ENCODE data around the gene TDRD7.
A peak's percentile ranks its signal among the peaks of the same experiment; 100 is the strongest.
"Not testable (repeated sequence)": the region's sequence is repeated elsewhere in the genome, so short reads cannot be mapped to it uniquely, and the experiment has no call there.

Gene TDRD7

DNA sequence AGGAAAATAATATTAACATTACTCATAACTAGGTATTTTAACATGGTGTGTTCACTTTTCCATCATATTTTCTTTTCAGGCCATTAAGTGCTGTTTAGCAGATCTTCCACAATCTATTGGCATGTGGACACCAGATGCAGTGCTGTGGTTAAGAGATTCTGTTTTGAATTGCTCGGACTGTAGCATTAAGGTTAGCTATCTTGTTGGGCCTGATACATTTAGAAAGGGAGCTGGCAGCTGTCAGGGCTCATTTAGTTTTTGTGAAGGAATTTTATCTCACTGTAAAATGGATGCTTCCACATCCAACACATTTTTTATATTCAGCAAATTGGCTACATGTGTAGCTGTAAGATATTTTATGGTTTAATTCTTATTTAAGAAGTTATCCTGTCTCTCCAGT is 68.9 kb downstream of the TDRD7 start:
- CTCF ChIA-PET = interaction anchor here (1.5 to 4.9 kb wide), 4 partner anchors 12 to 134 kb away, joined by 3 to 38 read pairs (median 10); partner anchors contain the start of gene TMOD1
- Histone ChIP-seq H3K9me3 (ENCODE audit: control extremely low read depth in 1 of 5, control insufficient read depth in 4 of 5, insufficient read depth in 2 of 5, low read depth in 1 of 5, low read length in 4 of 5) (peaks cover 0 to 5% (median 0%) of the 10 kb centered on the region in 5 experiments), H3K27ac (ENCODE audit: insufficient read depth in 1 of 2, low read depth in 1 of 2, low read length in 2 of 2, poor library complexity in 1 of 2, severe bottlenecking in 2 of 2) (no peak overlapping the region), H3K27me3 (replicated peaks in 2 of 5; ENCODE audit: control insufficient read depth in 4 of 5, insufficient read depth in 5 of 5, low read length in 4 of 5) (no peaks in the 10 kb centered on the region), H3K36me3 (ENCODE audit: control insufficient read depth in 4 of 4, insufficient read depth in 4 of 4, low read length in 3 of 4) (peaks cover 0 to 6% (median 5%) of the 10 kb centered on the region in 4 experiments), H3K4me3 (ENCODE audit: control insufficient read depth in 1 of 7, extremely low read depth in 1 of 7, insufficient read depth in 4 of 7, low read depth in 2 of 7, low read length in 6 of 7) (no peak overlapping the region), H3K4me1 (ENCODE audit: control extremely low read depth in 1 of 4, control insufficient read depth in 4 of 4, insufficient read depth in 4 of 4, low read length in 3 of 4) (no peaks in the 10 kb centered on the region)
- POLR2A ChIA-PET = no interaction called here
- WGBS (ENCODE audit: insufficient coverage) = 100% methylated on average over 1 of the region's 1 CpG
- no peak for DNase-seq

DNA sequence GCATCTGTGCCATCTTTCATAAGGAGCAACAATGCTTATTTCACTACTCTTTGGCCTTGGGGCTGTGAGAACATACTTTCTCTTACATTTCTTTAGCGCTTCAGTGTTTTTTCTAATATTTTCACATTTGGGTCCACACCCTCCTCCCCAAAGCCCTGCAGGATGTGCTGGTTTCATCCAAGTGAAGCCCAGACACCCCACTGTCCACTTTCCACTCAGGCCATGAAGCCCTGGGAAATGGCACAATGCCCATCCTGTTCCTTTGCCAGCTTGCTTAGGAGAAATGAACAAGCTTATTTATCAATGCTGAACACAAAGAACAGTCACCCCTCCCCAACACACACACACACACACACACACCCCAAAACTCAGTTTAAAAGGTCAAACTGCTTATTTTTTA is 72.2 kb downstream of the TDRD7 start:
- Histone ChIP-seq H3K27ac (ENCODE audit: insufficient read depth in 1 of 2, low read depth in 1 of 2, low read length in 2 of 2, poor library complexity in 1 of 2, severe bottlenecking in 2 of 2) (no peak overlapping the region), H3K4me3 (ENCODE audit: control insufficient read depth in 1 of 7, extremely low read depth in 1 of 7, insufficient read depth in 4 of 7, low read depth in 2 of 7, low read length in 6 of 7) (no peak overlapping the region), H3K27me3 (replicated peaks in 2 of 5; ENCODE audit: control insufficient read depth in 4 of 5, insufficient read depth in 5 of 5, low read length in 4 of 5) (no peaks in the 10 kb centered on the region), H3K9me3 (ENCODE audit: control extremely low read depth in 1 of 5, control insufficient read depth in 4 of 5, insufficient read depth in 2 of 5, low read depth in 1 of 5, low read length in 4 of 5) (peaks cover 0 to 14% (median 4%) of the 10 kb centered on the region in 5 experiments), H3K4me1 (ENCODE audit: control extremely low read depth in 1 of 4, control insufficient read depth in 4 of 4, insufficient read depth in 4 of 4, low read length in 3 of 4) (no peaks in the 10 kb centered on the region), H3K36me3 (ENCODE audit: control insufficient read depth in 4 of 4, insufficient read depth in 4 of 4, low read length in 3 of 4) (peaks cover 0 to 20% (median 13%) of the 10 kb centered on the region in 4 experiments)
- ChIA-PET CTCF (interaction anchor here (1.0 to 5.6 kb wide), 5 partner anchors 15 to 131 kb away, joined by 3 to 39 read pairs (median 4); no protein-coding TSS in a partner anchor), POLR2A (no interaction called here)
- WGBS (ENCODE audit: insufficient coverage) = 100% methylated on average over 1 of the region's 1 CpG
- DNase-seq = no peak

DNA sequence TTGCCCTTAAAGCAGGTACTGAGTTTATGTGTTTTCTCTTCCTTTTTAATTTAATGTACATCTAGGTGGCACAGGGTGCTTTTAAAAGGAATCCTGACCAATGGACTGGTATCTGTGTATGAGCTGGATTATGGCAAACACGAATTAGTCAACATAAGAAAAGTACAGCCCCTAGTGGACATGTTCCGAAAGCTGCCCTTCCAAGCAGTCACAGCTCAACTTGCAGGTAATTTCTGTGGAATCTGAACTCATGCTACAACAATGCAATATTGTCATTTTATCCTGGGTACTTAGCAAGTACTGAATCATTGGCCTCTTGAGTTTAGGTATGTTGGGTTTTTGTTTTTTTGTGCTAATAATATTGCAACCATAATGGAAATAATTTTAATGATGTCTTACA is 75.2 kb downstream of the TDRD7 start:
- POLR2A ChIA-PET = no interaction called here
- Histone ChIP-seq H3K4me3 (ENCODE audit: control insufficient read depth in 1 of 7, extremely low read depth in 1 of 7, insufficient read depth in 4 of 7, low read depth in 2 of 7, low read length in 6 of 7) (no peak overlapping the region), H3K27me3 (replicated peaks in 2 of 5; ENCODE audit: control insufficient read depth in 4 of 5, insufficient read depth in 5 of 5, low read length in 4 of 5) (no peaks in the 10 kb centered on the region), H3K4me1 (ENCODE audit: control extremely low read depth in 1 of 4, control insufficient read depth in 4 of 4, insufficient read depth in 4 of 4, low read length in 3 of 4) (no peaks in the 10 kb centered on the region), H3K9me3 (ENCODE audit: control extremely low read depth in 1 of 5, control insufficient read depth in 4 of 5, insufficient read depth in 2 of 5, low read depth in 1 of 5, low read length in 4 of 5) (peaks cover 0 to 13% (median 3%) of the 10 kb centered on the region in 5 experiments), H3K36me3 (ENCODE audit: control insufficient read depth in 4 of 4, insufficient read depth in 4 of 4, low read length in 3 of 4) (peaks cover 0 to 20% (median 13%) of the 10 kb centered on the region in 4 experiments), H3K27ac (ENCODE audit: insufficient read depth in 1 of 2, low read depth in 1 of 2, low read length in 2 of 2, poor library complexity in 1 of 2, severe bottlenecking in 2 of 2) (no peak overlapping the region)
- CTCF ChIA-PET = interaction anchor here (1.0 to 5.6 kb wide), 3 partner anchors 9 to 18 kb away, joined by 4 to 39 read pairs (median 13); no protein-coding TSS in a partner anchor
- WGBS (ENCODE audit: insufficient coverage) = 100% methylated on average over 1 of the region's 2 CpGs
- DNase-seq = peak in 1 of 3 donors; percentile 19

DNA sequence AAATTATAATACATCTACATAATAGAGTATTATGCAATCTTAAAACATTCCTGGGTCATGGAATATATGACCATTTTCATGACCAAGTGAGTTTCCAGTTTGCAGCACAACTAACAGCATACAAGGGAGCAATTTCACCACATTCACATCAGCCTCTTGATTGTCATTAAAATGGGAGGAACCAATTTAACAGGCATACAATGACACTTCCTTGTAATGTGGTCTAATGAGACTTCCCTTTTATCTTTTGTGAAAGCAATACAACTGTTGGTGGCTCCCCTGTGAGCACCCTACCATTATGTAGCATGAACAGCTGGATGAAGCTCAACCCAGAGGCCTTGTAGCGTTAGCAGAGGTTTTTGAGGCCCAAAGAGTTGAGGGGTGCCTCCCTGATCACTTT is 76.0 kb downstream of the TDRD7 start:
- H3K27ac ChIP-seq (ENCODE audit: insufficient read depth in 1 of 2, low read depth in 1 of 2, low read length in 2 of 2, poor library complexity in 1 of 2, severe bottlenecking in 2 of 2) = no peak overlapping the region
- peaks cover 0 to 18% (median 11%) of the 10 kb centered on the region in 4 experiments for H3K36me3 ChIP-seq (ENCODE audit: control insufficient read depth in 4 of 4, insufficient read depth in 4 of 4, low read length in 3 of 4)
- DNase-seq = peak in 2 of 3 donors; percentile 28 to 42
- POLR2A ChIA-PET = interaction anchor here (0.6 kb wide), 1 partner anchor 876 kb away, joined by 4 read pairs; no protein-coding TSS in a partner anchor
- no peak overlapping the region for H3K4me3 ChIP-seq (ENCODE audit: control insufficient read depth in 1 of 7, extremely low read depth in 1 of 7, insufficient read depth in 4 of 7, low read depth in 2 of 7, low read length in 6 of 7)
- WGBS (ENCODE audit: insufficient coverage) = 100% methylated on average over 1 of the region's 1 CpG
- CTCF ChIA-PET = interaction anchor here (0.9 to 5.6 kb wide), 4 partner anchors 10 to 110 kb away, joined by 3 to 39 read pairs (median 4); no protein-coding TSS in a partner anchor
- H3K4me1 ChIP-seq (ENCODE audit: control extremely low read depth in 1 of 4, control insufficient read depth in 4 of 4, insufficient read depth in 4 of 4, low read length in 3 of 4) = no peaks in the 10 kb centered on the region
- H3K27me3 ChIP-seq (replicated peaks in 2 of 5; ENCODE audit: control insufficient read depth in 4 of 5, insufficient read depth in 5 of 5, low read length in 4 of 5) = no peaks in the 10 kb centered on the region
- peaks cover 0 to 9% (median 3%) of the 10 kb centered on the region in 5 experiments for H3K9me3 ChIP-seq (ENCODE audit: control extremely low read depth in 1 of 5, control insufficient read depth in 4 of 5, insufficient read depth in 2 of 5, low read depth in 1 of 5, low read length in 4 of 5)

DNA sequence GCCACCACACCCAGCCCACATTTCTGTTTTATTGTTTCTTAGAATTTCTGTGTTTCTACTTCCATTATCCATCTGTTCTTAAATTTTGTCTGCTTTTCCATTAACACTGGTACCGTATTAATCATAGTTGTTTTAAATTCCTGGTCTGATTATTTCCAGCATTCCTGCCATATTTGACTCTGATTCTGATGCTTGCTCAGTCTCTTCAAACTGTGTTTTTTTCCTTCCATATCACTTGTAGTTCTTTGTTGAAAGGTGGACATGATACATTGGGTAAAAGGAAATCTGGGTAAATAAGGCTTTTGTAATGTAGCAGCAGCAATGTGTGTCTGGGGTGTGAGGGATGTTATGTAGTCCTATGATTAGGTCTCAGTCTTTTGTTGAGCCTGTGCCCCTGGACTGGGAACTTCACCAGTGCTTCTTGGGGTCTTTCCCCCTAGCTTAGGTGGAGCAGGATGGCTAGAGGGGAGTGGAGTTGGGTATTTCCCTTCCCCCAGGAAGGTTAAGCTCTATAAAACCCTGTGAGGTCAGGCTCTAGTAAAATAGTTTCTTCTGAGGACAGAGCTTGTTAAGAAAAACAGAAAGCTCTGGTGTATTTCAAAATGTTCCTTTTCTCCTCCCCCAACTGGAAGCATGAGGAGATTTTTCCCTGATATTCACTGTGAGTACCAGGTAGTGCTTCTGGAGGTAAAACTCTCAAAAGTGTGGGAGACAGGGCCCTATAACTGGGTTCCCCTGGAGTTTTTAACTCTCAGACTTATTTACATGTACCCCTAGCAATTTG is 79.5 kb downstream of the TDRD7 start:
- no peaks in the 10 kb centered on the region for H3K4me1 ChIP-seq (ENCODE audit: control extremely low read depth in 1 of 4, control insufficient read depth in 4 of 4, insufficient read depth in 4 of 4, low read length in 3 of 4)
- peaks cover 0 to 16% (median 9%) of the 10 kb centered on the region in 4 experiments for H3K36me3 ChIP-seq (ENCODE audit: control insufficient read depth in 4 of 4, insufficient read depth in 4 of 4, low read length in 3 of 4)
- ChIA-PET POLR2A (no interaction called here), CTCF (interaction anchor here (0.8 to 1.1 kb wide), 4 partner anchors 11 to 125 kb away, joined by 3 to 6 read pairs (median 3); no protein-coding TSS in a partner anchor)
- DNase-seq = no peak
- 100% methylated on average over 1 of the region's 1 CpG for WGBS (ENCODE audit: insufficient coverage)
- no peaks in the 10 kb centered on the region for H3K27me3 ChIP-seq (replicated peaks in 2 of 5; ENCODE audit: control insufficient read depth in 4 of 5, insufficient read depth in 5 of 5, low read length in 4 of 5)
- H3K4me3 ChIP-seq (ENCODE audit: control insufficient read depth in 1 of 7, extremely low read depth in 1 of 7, insufficient read depth in 4 of 7, low read depth in 2 of 7, low read length in 6 of 7) = no peak overlapping the region
- no peak overlapping the region for H3K27ac ChIP-seq (ENCODE audit: insufficient read depth in 1 of 2, low read depth in 1 of 2, low read length in 2 of 2, poor library complexity in 1 of 2, severe bottlenecking in 2 of 2)
- peaks cover 0 to 9% (median 3%) of the 10 kb centered on the region in 5 experiments for H3K9me3 ChIP-seq (ENCODE audit: control extremely low read depth in 1 of 5, control insufficient read depth in 4 of 5, insufficient read depth in 2 of 5, low read depth in 1 of 5, low read length in 4 of 5)

DNA sequence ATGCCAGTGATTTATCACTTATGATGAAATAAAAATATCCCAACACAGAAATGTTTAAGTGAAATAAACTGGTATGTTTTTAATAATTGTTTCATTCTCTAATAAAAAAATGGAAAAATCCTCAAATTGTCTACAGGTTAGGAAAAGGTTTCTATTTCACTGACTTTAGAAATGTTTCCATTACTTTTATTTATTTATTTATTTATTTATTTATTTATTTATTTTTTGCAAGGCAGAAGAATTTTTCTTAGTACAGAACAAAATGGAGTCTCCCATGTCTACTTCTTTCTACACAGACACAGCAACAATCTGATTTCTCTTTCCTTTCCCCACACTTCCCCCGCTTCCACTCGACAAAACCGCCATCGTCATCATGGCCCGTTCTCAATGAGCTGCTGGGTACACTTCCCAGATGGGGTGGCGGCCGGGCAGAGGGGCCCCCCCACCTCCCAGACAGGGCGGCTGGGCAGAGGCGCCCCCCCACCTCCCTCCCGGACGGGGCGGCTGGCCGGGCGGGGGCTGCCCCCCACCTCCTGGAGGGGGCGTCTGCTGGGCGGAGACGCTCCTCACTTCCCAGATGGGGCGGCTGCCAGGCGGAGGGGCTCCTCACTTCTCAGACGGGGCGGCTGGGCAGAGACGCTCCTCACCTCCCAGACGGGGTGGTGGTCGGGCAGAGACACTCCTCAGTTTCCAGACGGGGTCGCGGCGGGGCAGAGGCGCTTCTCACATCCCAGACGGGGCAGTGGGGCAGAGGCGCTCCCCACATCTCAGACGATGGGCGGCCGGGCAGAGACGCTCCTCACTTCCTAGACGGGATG is 85.9 kb downstream of the TDRD7 start:
- H3K9me3 ChIP-seq (ENCODE audit: control extremely low read depth in 1 of 5, control insufficient read depth in 4 of 5, insufficient read depth in 2 of 5, low read depth in 1 of 5, low read length in 4 of 5); DNase-seq; POLR2A ChIA-PET; H3K4me3 ChIP-seq (ENCODE audit: control insufficient read depth in 1 of 7, extremely low read depth in 1 of 7, insufficient read depth in 4 of 7, low read depth in 2 of 7, low read length in 6 of 7); H3K27ac ChIP-seq (ENCODE audit: insufficient read depth in 1 of 2, low read depth in 1 of 2, low read length in 2 of 2, poor library complexity in 1 of 2, severe bottlenecking in 2 of 2); H3K36me3 ChIP-seq (ENCODE audit: control insufficient read depth in 4 of 4, insufficient read depth in 4 of 4, low read length in 3 of 4): not testable (repeated sequence)
- Histone ChIP-seq H3K27me3 (replicated peaks in 2 of 5; ENCODE audit: control insufficient read depth in 4 of 5, insufficient read depth in 5 of 5, low read length in 4 of 5) (peaks cover 6 to 36% (median 14%) of the 10 kb centered on the region in 5 experiments), H3K4me1 (ENCODE audit: control extremely low read depth in 1 of 4, control insufficient read depth in 4 of 4, insufficient read depth in 4 of 4, low read length in 3 of 4) (peaks cover 0 to 16% (median 14%) of the 10 kb centered on the region in 4 experiments)
- WGBS (ENCODE audit: insufficient coverage) = 100% methylated on average over 3 of the region's 36 CpGs
- CTCF ChIA-PET = interaction anchor here (0.6 to 3.0 kb wide), 5 partner anchors 10 to 101 kb away, joined by 3 to 13 read pairs (median 4); no protein-coding TSS in a partner anchor
